ENCODE measurements around the gene TLL1.

GRCh38 chr4:165851256-165851655, 21.8 kb upstream of the TLL1 start:
- TF ChIP-seq CTCF (conservative IDR thresholded peaks at IDR 0.05 in 1 of 2, IDR thresholded peaks at IDR 0.05 in 1 of 2; ENCODE audit: extremely low read depth in 1 of 2, insufficient read depth in 1 of 2, low read depth in 1 of 2, low read length in 2 of 2) (no peak), EZH2 (IDR thresholded peaks at IDR 0.05; ENCODE audit: borderline replicate concordance, low read length) (no peak)
